ENCODE measurements around the gene LEKR1.

LEKR1 gene

GRCh38 chr3:156826144-156826895, at the start of gene LEKR1:
Gene LEKR1 (plus strand): TSS chr3:156826353. CDS start chr3:156829330, 2,977 bp downstream.
- Histone ChIP-seq H3K36me3 (ENCODE audit: control insufficient read depth in 2 of 2, insufficient read depth in 2 of 2, low read length in 2 of 2) (no peaks in the 10 kb centered on the region), H3K4me3 (ENCODE audit: low read length in 2 of 2) (peak within 1 kb of the TSS; percentile 93 to 94), H3K9ac (ENCODE audit: low read depth in 1 of 2, low read length in 2 of 2) (peak within 1 kb of the TSS; percentile 93 to 98), H3K4me1 (ENCODE audit: control insufficient read depth in 2 of 2, insufficient read depth in 2 of 2, low read length in 2 of 2) (peaks cover 14 to 15% of the 10 kb centered on the region in 2 donors), H3K9me3 (ENCODE audit: control insufficient read depth in 2 of 2, low read length in 2 of 2) (no peaks in the 10 kb centered on the region), H3K27ac (ENCODE audit: low read depth in 2 of 2, low read length in 2 of 2) (peak within 1 kb of the TSS; percentile 97 to 99), H3K27me3 (ENCODE audit: control insufficient read depth in 2 of 2, insufficient read depth in 2 of 2, low read length in 2 of 2) (no peaks in the 10 kb centered on the region)

GRCh38 chr3:156776871-156777270, 49.3 kb upstream of the LEKR1 start:
- Histone ChIP-seq H3K27me3 (ENCODE audit: control insufficient read depth in 2 of 2, insufficient read depth in 2 of 2, low read length in 2 of 2) (no peaks in the 10 kb centered on the region), H3K36me3 (ENCODE audit: control insufficient read depth in 2 of 2, insufficient read depth in 2 of 2, low read length in 2 of 2) (no peaks in the 10 kb centered on the region), H3K4me3 (ENCODE audit: low read length in 2 of 2) (no peak overlapping the region), H3K4me1 (ENCODE audit: control insufficient read depth in 2 of 2, insufficient read depth in 2 of 2, low read length in 2 of 2) (peaks cover 0 to 5% of the 10 kb centered on the region in 2 donors), H3K9me3 (ENCODE audit: control insufficient read depth in 2 of 2, low read length in 2 of 2) (no peaks in the 10 kb centered on the region), H3K27ac (ENCODE audit: low read depth in 2 of 2, low read length in 2 of 2) (no peak overlapping the region), H3K9ac (ENCODE audit: low read depth in 1 of 2, low read length in 2 of 2) (no peak overlapping the region)

GRCh38 chr3:156781310-156782230, 44.6 kb upstream of the LEKR1 start:
- H3K27ac ChIP-seq (ENCODE audit: low read depth in 2 of 2, low read length in 2 of 2) = peak overlapping the region; percentile 9 to 19
- no peak overlapping the region for H3K4me3 ChIP-seq (ENCODE audit: low read length in 2 of 2)

GRCh38 chr3:156782319-156782718, 43.8 kb upstream of the LEKR1 start:
- peak overlapping the region in 1 of 2 donors; percentile 19 for H3K27ac ChIP-seq (ENCODE audit: low read depth in 2 of 2, low read length in 2 of 2)
- no peak overlapping the region for H3K4me3 ChIP-seq (ENCODE audit: low read length in 2 of 2)
- no peaks in the 10 kb centered on the region for H3K36me3 ChIP-seq (ENCODE audit: control insufficient read depth in 2 of 2, insufficient read depth in 2 of 2, low read length in 2 of 2)
- peaks cover 0 to 5% of the 10 kb centered on the region in 2 donors for H3K4me1 ChIP-seq (ENCODE audit: control insufficient read depth in 2 of 2, insufficient read depth in 2 of 2, low read length in 2 of 2)
- H3K27me3 ChIP-seq (ENCODE audit: control insufficient read depth in 2 of 2, insufficient read depth in 2 of 2, low read length in 2 of 2) = no peaks in the 10 kb centered on the region
- H3K9ac ChIP-seq (ENCODE audit: low read depth in 1 of 2, low read length in 2 of 2) = no peak overlapping the region
- no peaks in the 10 kb centered on the region for H3K9me3 ChIP-seq (ENCODE audit: control insufficient read depth in 2 of 2, low read length in 2 of 2)

More at GRCh38 chr3:156781310-156782230, 44.6 kb upstream of the LEKR1 start:
- peaks cover 0 to 5% of the 10 kb centered on the region in 2 donors for H3K4me1 ChIP-seq (ENCODE audit: control insufficient read depth in 2 of 2, insufficient read depth in 2 of 2, low read length in 2 of 2)
- no peaks in the 10 kb centered on the region for H3K36me3 ChIP-seq (ENCODE audit: control insufficient read depth in 2 of 2, insufficient read depth in 2 of 2, low read length in 2 of 2)
- no peaks in the 10 kb centered on the region for H3K27me3 ChIP-seq (ENCODE audit: control insufficient read depth in 2 of 2, insufficient read depth in 2 of 2, low read length in 2 of 2)
- no peak overlapping the region for H3K9ac ChIP-seq (ENCODE audit: low read depth in 1 of 2, low read length in 2 of 2)
- no peaks in the 10 kb centered on the region for H3K9me3 ChIP-seq (ENCODE audit: control insufficient read depth in 2 of 2, low read length in 2 of 2)

GRCh38 chr3:156782921-156783320, 43.2 kb upstream of the LEKR1 start:
- Histone ChIP-seq H3K9ac (ENCODE audit: low read depth in 1 of 2, low read length in 2 of 2) (no peak overlapping the region), H3K36me3 (ENCODE audit: control insufficient read depth in 2 of 2, insufficient read depth in 2 of 2, low read length in 2 of 2) (no peaks in the 10 kb centered on the region), H3K27ac (ENCODE audit: low read depth in 2 of 2, low read length in 2 of 2) (no peak overlapping the region), H3K4me3 (ENCODE audit: low read length in 2 of 2) (no peak overlapping the region), H3K9me3 (ENCODE audit: control insufficient read depth in 2 of 2, low read length in 2 of 2) (no peaks in the 10 kb centered on the region), H3K27me3 (ENCODE audit: control insufficient read depth in 2 of 2, insufficient read depth in 2 of 2, low read length in 2 of 2) (no peaks in the 10 kb centered on the region), H3K4me1 (ENCODE audit: control insufficient read depth in 2 of 2, insufficient read depth in 2 of 2, low read length in 2 of 2) (peaks cover 0 to 5% of the 10 kb centered on the region in 2 donors)

- H3K9ac ChIP-seq (ENCODE audit: low read depth in 1 of 2, low read length in 2 of 2) = no peak overlapping the region
- no peaks in the 10 kb centered on the region for H3K27me3 ChIP-seq (ENCODE audit: control insufficient read depth in 2 of 2, insufficient read depth in 2 of 2, low read length in 2 of 2)
- H3K4me3 ChIP-seq (ENCODE audit: low read length in 2 of 2) = no peak overlapping the region
- H3K4me1 ChIP-seq (ENCODE audit: control insufficient read depth in 2 of 2, insufficient read depth in 2 of 2, low read length in 2 of 2) = no peaks in the 10 kb centered on the region
- no peaks in the 10 kb centered on the region for H3K9me3 ChIP-seq (ENCODE audit: control insufficient read depth in 2 of 2, low read length in 2 of 2)
- H3K36me3 ChIP-seq (ENCODE audit: control insufficient read depth in 2 of 2, insufficient read depth in 2 of 2, low read length in 2 of 2) = no peaks in the 10 kb centered on the region
- H3K27ac ChIP-seq (ENCODE audit: low read depth in 2 of 2, low read length in 2 of 2) = no peak overlapping the region
These were observed 39.2 kb upstream of the LEKR1 start for GRCh38 chr3:156787001-156787400.

- Histone ChIP-seq H3K9ac (ENCODE audit: low read depth in 1 of 2, low read length in 2 of 2) (no peak overlapping the region), H3K27me3 (ENCODE audit: control insufficient read depth in 2 of 2, insufficient read depth in 2 of 2, low read length in 2 of 2) (no peaks in the 10 kb centered on the region), H3K27ac (ENCODE audit: low read depth in 2 of 2, low read length in 2 of 2) (no peak overlapping the region), H3K9me3 (ENCODE audit: control insufficient read depth in 2 of 2, low read length in 2 of 2) (no peaks in the 10 kb centered on the region), H3K4me3 (ENCODE audit: low read length in 2 of 2) (no peak overlapping the region), H3K4me1 (ENCODE audit: control insufficient read depth in 2 of 2, insufficient read depth in 2 of 2, low read length in 2 of 2) (no peaks in the 10 kb centered on the region), H3K36me3 (ENCODE audit: control insufficient read depth in 2 of 2, insufficient read depth in 2 of 2, low read length in 2 of 2) (no peaks in the 10 kb centered on the region)
These were observed 38.1 kb upstream of the LEKR1 start for GRCh38 chr3:156787926-156788663.

GRCh38 chr3:156788846-156789245, 37.3 kb upstream of the LEKR1 start:
- H3K9ac ChIP-seq (ENCODE audit: low read depth in 1 of 2, low read length in 2 of 2) = no peak overlapping the region
- H3K36me3 ChIP-seq (ENCODE audit: control insufficient read depth in 2 of 2, insufficient read depth in 2 of 2, low read length in 2 of 2) = no peaks in the 10 kb centered on the region
- H3K4me1 ChIP-seq (ENCODE audit: control insufficient read depth in 2 of 2, insufficient read depth in 2 of 2, low read length in 2 of 2) = no peaks in the 10 kb centered on the region
- H3K27ac ChIP-seq (ENCODE audit: low read depth in 2 of 2, low read length in 2 of 2) = no peak overlapping the region
- H3K27me3 ChIP-seq (ENCODE audit: control insufficient read depth in 2 of 2, insufficient read depth in 2 of 2, low read length in 2 of 2) = no peaks in the 10 kb centered on the region
- H3K9me3 ChIP-seq (ENCODE audit: control insufficient read depth in 2 of 2, low read length in 2 of 2) = no peaks in the 10 kb centered on the region
- no peak overlapping the region for H3K4me3 ChIP-seq (ENCODE audit: low read length in 2 of 2)

- Histone ChIP-seq H3K4me1 (ENCODE audit: control insufficient read depth in 2 of 2, insufficient read depth in 2 of 2, low read length in 2 of 2) (no peaks in the 10 kb centered on the region), H3K36me3 (ENCODE audit: control insufficient read depth in 2 of 2, insufficient read depth in 2 of 2, low read length in 2 of 2) (no peaks in the 10 kb centered on the region), H3K9me3 (ENCODE audit: control insufficient read depth in 2 of 2, low read length in 2 of 2) (no peaks in the 10 kb centered on the region), H3K4me3 (ENCODE audit: low read length in 2 of 2) (no peak overlapping the region), H3K27ac (ENCODE audit: low read depth in 2 of 2, low read length in 2 of 2) (no peak overlapping the region), H3K27me3 (ENCODE audit: control insufficient read depth in 2 of 2, insufficient read depth in 2 of 2, low read length in 2 of 2) (no peaks in the 10 kb centered on the region), H3K9ac (ENCODE audit: low read depth in 1 of 2, low read length in 2 of 2) (no peak overlapping the region)
These were observed 36.0 kb upstream of the LEKR1 start for GRCh38 chr3:156790156-156790555.
